C4-2B (cell line): ENCODE measurements around the gene FRMPD2.

Source experiments
- ZFX ChIP-seq: fragments of 450-650 bp; IDR thresholded peaks from 2 replicates; pipeline ENCODE4 v1.6.1; 2017
- TF ChIP-seq, protein P1 (sequence below): fragments of 450-650 bp; conservative IDR thresholded peaks from 2 replicates; pipeline ENCODE4 v1.5.1; 2017; ENCODE audit warnings: mild to moderate bottlenecking

DNA sequence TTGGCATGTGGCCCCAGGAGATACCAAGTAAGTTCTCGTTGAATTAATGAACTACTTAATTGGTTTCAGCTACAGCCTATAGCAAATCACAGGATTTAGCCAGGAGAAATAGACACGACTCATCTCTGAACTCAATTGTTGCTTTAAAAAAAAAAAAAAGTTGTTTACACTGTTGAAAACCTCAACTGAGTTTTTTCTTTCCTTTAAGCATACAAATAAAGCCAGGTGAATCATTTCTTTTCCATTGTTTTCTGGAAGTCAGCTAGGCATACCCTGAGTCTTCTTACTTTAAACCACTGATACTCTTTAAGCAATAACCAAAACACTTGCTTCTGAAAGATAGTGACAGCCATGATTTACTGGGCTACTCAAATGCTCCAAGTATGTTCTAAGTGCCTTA, 755 bp downstream of the FRMPD2 start:
- TF ChIP-seq, protein P1, sequence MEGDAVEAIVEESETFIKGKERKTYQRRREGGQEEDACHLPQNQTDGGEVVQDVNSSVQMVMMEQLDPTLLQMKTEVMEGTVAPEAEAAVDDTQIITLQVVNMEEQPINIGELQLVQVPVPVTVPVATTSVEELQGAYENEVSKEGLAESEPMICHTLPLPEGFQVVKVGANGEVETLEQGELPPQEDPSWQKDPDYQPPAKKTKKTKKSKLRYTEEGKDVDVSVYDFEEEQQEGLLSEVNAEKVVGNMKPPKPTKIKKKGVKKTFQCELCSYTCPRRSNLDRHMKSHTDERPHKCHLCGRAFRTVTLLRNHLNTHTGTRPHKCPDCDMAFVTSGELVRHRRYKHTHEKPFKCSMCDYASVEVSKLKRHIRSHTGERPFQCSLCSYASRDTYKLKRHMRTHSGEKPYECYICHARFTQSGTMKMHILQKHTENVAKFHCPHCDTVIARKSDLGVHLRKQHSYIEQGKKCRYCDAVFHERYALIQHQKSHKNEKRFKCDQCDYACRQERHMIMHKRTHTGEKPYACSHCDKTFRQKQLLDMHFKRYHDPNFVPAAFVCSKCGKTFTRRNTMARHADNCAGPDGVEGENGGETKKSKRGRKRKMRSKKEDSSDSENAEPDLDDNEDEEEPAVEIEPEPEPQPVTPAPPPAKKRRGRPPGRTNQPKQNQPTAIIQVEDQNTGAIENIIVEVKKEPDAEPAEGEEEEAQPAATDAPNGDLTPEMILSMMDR, result no peak
- no peak for TF ChIP-seq ZFX
